ENCODE data around the gene ZC3H18. TPM values are rescaled to one million over a fixed set of nuclear protein-coding genes. Genes with fewer than 3 reads are reported as not detected.

The ZC3H18 gene
- total RNA-seq, 1 experiment from 2014 or later = 61.8 TPM

- peak overlapping the region; percentile 53 for H3K27ac Mint-ChIP-seq
- no peak for ATAC-seq
- H3K27me3 Mint-ChIP-seq (ENCODE audit: low read depth) = no peaks in the 10 kb centered on the region
- ChIA-PET POLR2A (no interaction called here), CTCF (interaction anchor here (1.1 to 2.5 kb wide), 3 partner anchors 10 to 124 kb away, joined by 3 to 14 read pairs (median 5); no protein-coding TSS in a partner anchor)
- H3K9me3 Mint-ChIP-seq = no peaks in the 10 kb centered on the region
- TF ChIP-seq ZNF121 (CRISPR knock-in tag; IDR thresholded peaks at IDR 0.05) (no peak), SMAD4 (CRISPR knock-in tag; IDR thresholded peaks at IDR 0.05) (no peak), TCF7 (CRISPR knock-in tag; IDR thresholded peaks at IDR 0.05; ENCODE audit: low read depth) (no peak), E2F5 (CRISPR knock-in tag; IDR thresholded peaks at IDR 0.05) (no peak), RELA (CRISPR knock-in tag; IDR thresholded peaks at IDR 0.05; ENCODE audit: borderline replicate concordance) (no peak), IRF1 (CRISPR knock-in tag; IDR thresholded peaks at IDR 0.05) (no peak), AFF4 (CRISPR knock-in tag; IDR thresholded peaks at IDR 0.05; ENCODE audit: borderline replicate concordance) (no peak), USF1 (CRISPR knock-in tag; IDR thresholded peaks at IDR 0.05) (no peak), HMGXB4 (CRISPR knock-in tag; IDR thresholded peaks at IDR 0.05) (no peak), PRRX2 (CRISPR knock-in tag; IDR thresholded peaks at IDR 0.05) (no peak), CDX4 (CRISPR knock-in tag; IDR thresholded peaks at IDR 0.05; ENCODE audit: borderline replicate concordance) (no peak), FOXJ3 (CRISPR knock-in tag; IDR thresholded peaks at IDR 0.05; ENCODE audit: borderline replicate concordance) (no peak), HMGA2 (CRISPR knock-in tag; IDR thresholded peaks at IDR 0.05) (no peak), ATF3 (CRISPR knock-in tag; conservative IDR thresholded peaks at IDR 0.05) (no peak), MAX (CRISPR knock-in tag; IDR thresholded peaks at IDR 0.05) (no peak), SMAD3 (CRISPR knock-in tag; IDR thresholded peaks at IDR 0.05; ENCODE audit: borderline replicate concordance) (no peak), CBFB (CRISPR knock-in tag; IDR thresholded peaks at IDR 0.05; ENCODE audit: low read depth) (no peak), OVOL2 (CRISPR knock-in tag; IDR thresholded peaks at IDR 0.05; ENCODE audit: borderline replicate concordance) (no peak), FOXK1 (CRISPR knock-in tag; IDR thresholded peaks at IDR 0.05) (no peak)
- H3K36me3 Mint-ChIP-seq = peaks cover 25% of the 10 kb centered on the region
- H3K4me1 Mint-ChIP-seq = peaks cover 17% of the 10 kb centered on the region
- no peak for DNase-seq (ENCODE audit: low spot score)
- no peak overlapping the region for H3K4me3 Mint-ChIP-seq
These were observed 43.1 kb downstream of the ZC3H18 start for GRCh38 chr16:88613293-88613692.

Data from WTC11 (cell line).